ENCODE measurements around the gene ZNF99. TPM values are rescaled to one million over a fixed set of nuclear protein-coding genes. Genes with fewer than 3 reads are reported as not detected.

Gene ZNF99
- total and polyA plus RNA-seq, 2 experiments from 2014 or later: not detected

GRCh38 chr19:22814124-22814523, 30.2 kb upstream of the ZNF99 start:
- WGBS (ENCODE audit: low lambda C conversion rate, missing lambda C conversion rate): 78% methylated on average over 2 of the region's 2 CpGs
- no peaks in the 10 kb centered on the region for H3K4me1 ChIP-seq (ENCODE audit: insufficient read depth)
- no peaks in the 10 kb centered on the region for H3K9me3 ChIP-seq (ENCODE audit: low read depth)
- no peaks in the 10 kb centered on the region for H3K9me2 ChIP-seq (replicated peaks; ENCODE audit: insufficient read depth)
- no peaks in the 10 kb centered on the region for H3K36me3 ChIP-seq (replicated peaks; ENCODE audit: insufficient read depth, low read depth)
- no peak for DNase-seq (ENCODE audit: low spot score)
- no peak overlapping the region for H3K27ac ChIP-seq
- H3K79me2 ChIP-seq: no peaks in the 10 kb centered on the region
- no peak overlapping the region for H3K4me3 ChIP-seq
- no peak for TF ChIP-seq CTCF (IDR thresholded peaks at IDR 0.05; ENCODE audit: poor library complexity)
- TF ChIP-seq EZH2 (IDR thresholded peaks at IDR 0.05; ENCODE audit: borderline replicate concordance): no peak
- TF ChIP-seq EZH2phosphoT487 (IDR thresholded peaks at IDR 0.05; ENCODE audit: low read depth, severe bottlenecking, unreplicated experiment): no peak
- no peaks in the 10 kb centered on the region for H4K20me1 ChIP-seq (ENCODE audit: insufficient read depth, poor library complexity, severe bottlenecking)
- no peak overlapping the region for H2AFZ ChIP-seq
- no peak overlapping the region for H3K4me2 ChIP-seq
- no peaks in the 10 kb centered on the region for H3K27me3 ChIP-seq

- Histone ChIP-seq H3K4me2 (no peak overlapping the region), H3K27me3 (no peaks in the 10 kb centered on the region), H3K4me1 (ENCODE audit: insufficient read depth) (no peaks in the 10 kb centered on the region), H3K9me2 (replicated peaks; ENCODE audit: insufficient read depth) (no peaks in the 10 kb centered on the region), H3K79me2 (no peaks in the 10 kb centered on the region), H4K20me1 (ENCODE audit: insufficient read depth, poor library complexity, severe bottlenecking) (no peaks in the 10 kb centered on the region), H3K4me3 (no peak overlapping the region), H3K27ac (no peak overlapping the region), H3K36me3 (replicated peaks; ENCODE audit: insufficient read depth, low read depth) (no peaks in the 10 kb centered on the region), H3K9me3 (ENCODE audit: low read depth) (no peaks in the 10 kb centered on the region), H2AFZ (no peak overlapping the region)
- no peak for DNase-seq (ENCODE audit: low spot score)
- TF ChIP-seq EZH2 (IDR thresholded peaks at IDR 0.05; ENCODE audit: borderline replicate concordance) (no peak), CTCF (IDR thresholded peaks at IDR 0.05; ENCODE audit: poor library complexity) (no peak), EZH2phosphoT487 (IDR thresholded peaks at IDR 0.05; ENCODE audit: low read depth, severe bottlenecking, unreplicated experiment) (no peak)
- 95% methylated on average over 25 of the region's 72 CpGs for WGBS (ENCODE audit: low lambda C conversion rate, missing lambda C conversion rate)
These were observed 23.3 kb upstream of the ZNF99 start for GRCh38 chr19:22807061-22807835.

GRCh38 chr19:22806418-22806817, 22.5 kb upstream of the ZNF99 start:
- H3K4me1 ChIP-seq (ENCODE audit: insufficient read depth): no peaks in the 10 kb centered on the region
- no peaks in the 10 kb centered on the region for H3K36me3 ChIP-seq (replicated peaks; ENCODE audit: insufficient read depth, low read depth)
- no peak overlapping the region for H3K27ac ChIP-seq
- H3K27me3 ChIP-seq: no peaks in the 10 kb centered on the region
- no peaks in the 10 kb centered on the region for H3K9me3 ChIP-seq (ENCODE audit: low read depth)
- H4K20me1 ChIP-seq (ENCODE audit: insufficient read depth, poor library complexity, severe bottlenecking): no peaks in the 10 kb centered on the region
- 87% methylated on average over 11 of the region's 11 CpGs for WGBS (ENCODE audit: low lambda C conversion rate, missing lambda C conversion rate)
- H3K4me3 ChIP-seq: no peak overlapping the region
- no peaks in the 10 kb centered on the region for H3K79me2 ChIP-seq
- H2AFZ ChIP-seq: no peak overlapping the region
- no peak overlapping the region for H3K4me2 ChIP-seq
- H3K9me2 ChIP-seq (replicated peaks; ENCODE audit: insufficient read depth): no peaks in the 10 kb centered on the region
- no peak for TF ChIP-seq CTCF (IDR thresholded peaks at IDR 0.05; ENCODE audit: poor library complexity)
- TF ChIP-seq EZH2phosphoT487 (IDR thresholded peaks at IDR 0.05; ENCODE audit: low read depth, severe bottlenecking, unreplicated experiment): no peak
- TF ChIP-seq EZH2 (IDR thresholded peaks at IDR 0.05; ENCODE audit: borderline replicate concordance): no peak
- no peak for DNase-seq (ENCODE audit: low spot score)
